ENCODE data around the gene NNT. TPM values are rescaled to one million over a fixed set of nuclear protein-coding genes. Genes with fewer than 3 reads are reported as not detected.
"Not testable (repeated sequence)": the region's sequence is repeated elsewhere in the genome, so short reads cannot be mapped to it uniquely, and the experiment has no call there.

NNT gene
- total RNA-seq, 1 donor from 2014 or later = 81.5 TPM

DNA sequence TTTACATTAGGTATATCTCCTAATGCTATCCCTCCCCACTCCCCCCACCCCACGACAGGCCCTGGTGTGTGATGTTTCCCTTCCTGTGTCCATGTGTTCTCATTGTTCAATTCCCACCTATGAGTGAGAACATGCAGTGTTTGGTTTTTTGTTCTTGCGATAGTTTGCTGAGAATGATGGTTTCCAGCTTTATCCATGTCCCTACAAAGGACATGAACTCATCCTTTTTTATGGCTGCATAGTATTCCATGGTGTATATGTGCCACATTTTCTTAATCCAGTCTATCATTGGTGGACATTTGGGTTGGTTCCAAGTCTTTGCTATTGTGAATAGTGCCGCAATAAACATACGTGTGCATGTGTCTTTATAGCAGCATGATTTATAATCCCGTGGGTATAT lies 64.4 kb downstream of the NNT start:
- DNase-seq = not testable (repeated sequence)

DNA sequence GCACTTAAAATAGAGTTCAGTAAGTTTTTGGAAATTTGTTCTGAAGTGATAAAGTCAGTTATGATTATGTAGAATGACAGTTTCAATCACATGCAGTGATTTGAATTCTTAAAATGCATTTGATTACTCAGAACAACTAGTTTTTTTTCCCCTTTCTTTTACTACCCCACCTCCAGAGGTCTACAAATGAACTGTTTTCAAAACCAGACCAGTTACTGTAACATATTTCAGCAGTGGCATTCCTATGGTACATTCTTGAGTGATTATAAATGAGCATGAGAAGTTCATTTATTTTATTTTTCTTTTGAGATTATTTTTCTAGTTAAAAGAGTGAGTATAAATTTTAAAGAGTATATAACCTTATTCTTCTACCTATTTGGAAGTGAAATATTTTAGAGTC lies 71.6 kb downstream of the NNT start:
- no peak for DNase-seq

DNA sequence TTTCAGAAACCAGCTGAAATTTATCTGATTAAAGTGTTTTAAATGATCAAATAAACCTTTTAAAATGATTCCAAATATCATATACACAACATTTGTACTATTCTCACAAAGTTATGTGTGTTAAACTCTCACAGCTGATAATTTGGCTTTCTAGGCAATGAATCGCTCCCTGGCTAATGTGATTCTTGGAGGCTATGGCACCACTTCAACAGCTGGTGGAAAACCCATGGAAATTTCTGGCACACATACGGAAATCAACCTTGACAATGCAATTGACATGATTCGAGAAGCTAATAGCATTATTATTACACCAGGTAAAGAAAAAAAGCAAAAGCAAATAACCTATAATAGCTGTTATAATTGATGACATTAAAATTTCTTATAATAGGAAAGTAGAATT lies 72.4 kb downstream of the NNT start:
- DNase-seq = no peak

DNA sequence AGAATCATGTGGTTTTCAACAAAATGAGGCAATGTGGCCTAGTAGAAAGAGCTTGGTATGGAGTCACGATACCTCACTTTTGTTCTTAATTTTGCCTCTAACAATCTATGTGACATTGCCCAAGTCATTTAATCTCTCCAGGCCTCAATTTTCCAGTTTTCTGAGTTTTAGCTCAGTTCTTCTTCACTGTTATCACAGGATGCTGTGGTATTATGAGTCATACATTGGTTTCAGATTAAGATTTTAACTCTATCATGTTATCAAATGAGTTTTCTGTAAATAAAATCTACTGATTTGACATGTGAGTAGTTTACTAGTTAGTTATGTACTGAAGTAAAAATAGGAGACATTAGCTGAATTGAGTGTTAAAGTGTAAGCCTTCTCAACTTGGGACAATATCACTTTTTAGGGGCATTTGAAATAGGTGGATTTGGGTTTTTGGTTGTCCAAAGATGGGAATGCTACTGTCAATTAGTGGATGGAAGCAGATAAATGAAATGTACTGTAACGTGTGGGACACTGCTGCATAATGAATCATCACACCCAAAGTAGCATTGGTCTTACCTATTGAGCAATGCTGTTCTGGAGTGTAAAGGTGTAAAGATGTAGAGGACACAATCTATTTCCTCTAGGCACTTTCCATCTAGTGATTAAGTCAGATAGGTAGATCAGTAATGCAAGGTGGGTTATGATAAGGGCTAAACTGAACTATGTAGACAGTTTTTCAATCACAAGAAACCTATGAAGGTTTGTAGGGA lies 73.3 kb downstream of the NNT start:
- DNase-seq = no peak

DNA sequence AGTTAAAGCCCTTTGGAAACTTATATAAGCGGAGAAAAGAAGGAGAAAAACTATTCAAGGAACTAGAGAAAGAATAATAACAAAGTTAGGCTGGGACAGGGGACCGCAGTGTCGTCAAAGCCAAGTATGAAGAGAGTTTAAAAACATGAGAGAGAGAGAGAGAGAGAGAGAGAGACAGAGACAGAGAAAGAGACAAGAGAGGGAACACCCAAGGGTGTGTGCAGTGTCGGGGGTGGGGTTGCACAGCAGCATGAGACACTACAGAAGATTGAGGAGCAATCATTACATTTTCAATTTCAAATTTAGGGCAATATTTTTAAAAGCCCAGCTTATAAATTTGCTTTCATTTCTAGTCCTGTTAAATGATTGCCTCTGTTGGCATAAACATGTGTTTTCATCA lies 74.3 kb downstream of the NNT start:
- no peak for DNase-seq

DNA sequence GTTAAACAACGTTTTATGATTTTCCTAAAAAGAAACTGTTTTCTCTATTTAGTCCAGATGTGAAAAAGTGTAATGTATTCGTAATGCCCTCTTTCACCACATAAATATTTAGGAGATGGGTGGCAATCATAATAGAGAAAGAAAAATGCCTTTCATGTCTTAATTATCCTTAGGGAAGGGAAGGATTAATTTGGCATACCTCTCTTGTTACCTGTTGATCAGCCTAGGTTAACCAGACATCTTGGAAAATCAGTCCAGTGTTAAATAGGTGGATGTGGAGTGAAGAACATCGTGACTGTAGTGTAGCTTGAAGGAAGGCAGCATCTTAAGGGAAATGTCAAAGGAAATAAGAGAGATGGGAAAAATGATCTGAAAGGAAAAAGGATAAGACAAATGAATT lies 76.2 kb downstream of the NNT start:
- DNase-seq = no peak

DNA sequence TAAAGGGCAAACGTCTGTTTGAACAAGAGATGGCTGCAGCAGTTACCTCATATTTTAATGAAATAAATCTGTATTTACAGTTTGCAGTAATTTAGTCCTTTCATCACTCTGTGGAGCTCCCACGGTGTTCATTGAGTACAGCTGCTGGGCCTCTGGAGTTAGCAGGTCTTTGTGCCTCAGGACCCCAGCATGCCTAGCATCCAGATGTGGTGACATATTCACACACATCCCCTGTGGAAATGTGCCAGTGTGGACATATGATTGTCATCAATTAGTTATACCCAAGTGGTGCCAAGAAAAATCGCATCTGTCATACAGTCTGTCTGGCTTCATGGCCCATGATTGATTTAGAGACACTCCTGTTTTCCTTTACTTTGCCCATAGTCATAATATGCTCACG lies 77.3 kb downstream of the NNT start:
- DNase-seq = peak; percentile 48

DNA sequence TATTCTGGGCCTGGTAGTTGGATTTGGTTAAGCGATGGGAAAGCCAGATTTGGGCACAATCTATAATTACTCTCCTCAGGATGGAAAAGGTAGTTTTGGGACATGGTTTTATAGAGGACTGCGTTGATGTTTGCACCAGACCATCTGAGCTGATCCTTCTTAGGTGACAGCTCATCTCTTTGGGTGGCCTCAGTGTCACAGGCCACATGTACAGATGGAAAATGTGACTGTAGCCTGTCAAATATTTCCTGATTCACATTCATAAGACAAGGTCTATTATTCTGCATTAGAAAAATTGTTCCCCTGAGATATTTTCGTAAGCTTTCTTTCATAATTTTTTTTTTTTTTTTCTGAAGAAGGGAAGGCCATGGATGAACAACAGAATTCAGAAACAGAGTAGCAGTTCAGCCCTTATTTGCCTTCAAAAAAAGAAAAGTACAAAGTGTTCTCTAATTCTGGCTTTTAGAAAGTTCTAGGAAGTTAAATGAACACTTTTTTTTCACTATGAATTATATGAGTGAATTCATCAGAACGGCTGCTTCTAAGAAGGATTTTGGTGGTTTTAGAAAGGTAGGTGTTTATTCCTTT lies 81.0 kb downstream of the NNT start:
- no peak for DNase-seq

DNA sequence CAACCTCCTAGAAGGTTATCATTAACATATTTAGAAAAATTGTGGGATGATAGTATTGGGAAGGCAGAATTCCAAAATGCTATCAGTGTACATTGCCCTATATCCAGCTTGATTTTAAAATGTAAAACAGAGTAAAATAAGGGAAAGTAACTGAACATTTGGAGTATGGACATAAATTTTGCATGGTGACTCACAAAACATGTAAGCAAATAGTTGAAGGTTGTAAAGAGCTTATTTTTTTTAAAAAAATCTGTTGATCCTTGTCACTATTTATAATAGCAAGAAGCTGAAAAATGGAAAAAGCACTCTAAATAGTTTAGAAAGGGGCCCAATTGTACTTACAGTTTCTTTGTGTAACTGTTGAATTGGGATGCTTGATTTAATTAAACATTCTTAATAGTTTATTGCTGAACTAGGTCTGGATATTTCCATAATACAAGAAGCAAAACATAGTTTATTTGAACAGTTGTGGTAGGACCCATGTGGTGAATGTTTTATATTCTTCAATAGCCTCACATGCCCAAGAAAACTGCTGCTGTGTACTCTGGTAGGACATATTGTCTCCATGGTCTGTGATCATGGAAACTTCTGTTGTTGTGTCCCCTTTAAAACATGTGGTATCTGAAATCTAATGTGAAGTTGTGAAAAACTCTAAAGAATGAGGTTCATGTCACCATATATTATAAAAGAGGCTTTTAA lies 82.4 kb downstream of the NNT start:
- no peak for DNase-seq

DNA sequence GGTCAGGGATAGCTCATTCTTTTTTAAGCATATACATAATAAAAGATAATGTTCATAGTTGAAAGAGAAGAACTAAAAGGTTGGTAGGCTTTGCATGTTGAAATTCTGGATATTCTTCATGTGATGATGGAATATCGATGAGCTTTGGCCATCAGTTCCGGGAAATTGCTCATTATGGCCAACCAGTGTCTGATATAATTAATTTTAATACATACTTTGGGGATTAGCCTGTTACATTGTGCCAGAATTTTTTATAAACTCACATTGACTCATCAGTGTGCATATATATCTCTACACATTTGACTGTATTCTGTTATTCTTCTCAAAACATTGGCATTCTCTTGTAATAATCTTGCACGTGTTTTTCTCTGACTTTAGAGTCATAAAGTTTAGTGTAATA lies 84.3 kb downstream of the NNT start:
- DNase-seq = no peak

DNA sequence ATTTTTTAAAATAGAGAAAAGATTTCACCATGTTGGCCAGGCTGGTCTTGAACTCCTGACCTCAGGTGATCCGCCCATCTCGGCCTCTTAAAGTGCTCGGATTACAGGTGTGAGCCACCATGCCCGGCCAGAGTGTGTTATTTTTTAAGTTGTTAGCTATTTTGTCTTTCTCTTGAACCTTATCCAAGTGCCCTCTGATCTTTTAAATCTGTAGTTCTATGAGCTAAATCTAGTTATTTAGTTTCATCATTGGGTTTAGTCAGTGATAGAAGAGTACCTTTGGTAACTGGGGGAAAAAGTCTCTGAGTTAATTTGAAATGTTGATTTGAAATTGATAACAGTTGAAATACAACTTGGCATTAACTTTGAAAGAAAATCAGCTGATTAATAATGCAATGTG lies 88.3 kb downstream of the NNT start:
- no peak for DNase-seq

DNA sequence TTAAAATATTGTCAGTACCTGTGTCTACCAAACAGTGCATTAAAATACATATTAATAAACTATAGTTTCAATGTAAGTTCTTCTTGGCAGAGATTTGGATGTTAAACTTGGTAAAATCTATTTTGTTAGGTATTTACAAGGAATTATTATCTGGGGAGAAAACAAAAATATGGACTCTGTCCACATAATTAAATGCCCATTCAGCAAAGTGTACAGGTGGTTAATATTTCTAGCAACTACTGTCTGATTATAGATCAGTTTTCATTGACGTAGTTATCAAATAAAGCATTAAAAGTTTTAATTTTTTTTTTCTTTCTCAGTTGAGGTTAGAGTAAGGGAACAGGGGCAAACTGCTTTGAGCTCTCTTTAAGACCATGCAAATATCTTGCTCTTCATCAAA lies 88.9 kb downstream of the NNT start:
- DNase-seq = no peak

DNA sequence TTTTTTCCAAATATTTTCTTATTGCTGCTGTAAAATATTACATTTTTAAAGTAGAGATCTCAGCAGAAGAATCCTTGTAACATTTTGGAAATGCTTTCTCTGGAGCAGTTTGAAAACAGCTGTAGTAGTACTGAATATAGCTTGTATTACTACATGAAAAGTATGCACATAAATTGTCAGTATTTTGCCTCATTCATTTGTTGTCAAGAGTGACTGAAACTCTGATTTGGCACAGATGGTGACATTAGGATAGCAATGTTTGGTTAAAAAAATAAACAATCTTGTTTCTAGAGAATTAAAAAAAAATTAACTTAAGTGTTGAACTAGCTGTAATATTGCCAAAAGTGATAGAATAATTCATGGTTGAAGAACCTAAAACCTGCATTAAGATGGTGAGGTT lies 90.4 kb downstream of the NNT start:
- DNase-seq = peak; percentile 11

DNA sequence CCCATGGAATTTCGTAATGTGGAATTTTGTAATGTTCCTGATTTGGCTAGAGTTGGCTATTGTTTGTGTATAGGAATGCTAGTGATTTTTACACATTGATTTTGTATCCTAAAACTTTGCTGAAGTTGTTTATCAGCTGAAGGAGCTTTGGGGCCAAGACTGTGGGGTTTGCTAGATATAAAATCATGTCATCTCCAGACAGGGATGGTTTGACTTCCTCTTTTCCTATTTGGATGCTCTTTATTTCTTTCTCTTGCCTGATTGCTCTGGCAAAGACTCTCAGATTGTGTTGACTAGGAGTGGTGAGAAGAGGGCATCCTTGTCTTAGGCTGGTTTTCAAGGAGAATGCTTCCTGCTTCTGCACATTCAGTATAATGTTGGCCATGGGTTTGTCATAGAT lies 91.0 kb downstream of the NNT start:
- no peak for DNase-seq

DNA sequence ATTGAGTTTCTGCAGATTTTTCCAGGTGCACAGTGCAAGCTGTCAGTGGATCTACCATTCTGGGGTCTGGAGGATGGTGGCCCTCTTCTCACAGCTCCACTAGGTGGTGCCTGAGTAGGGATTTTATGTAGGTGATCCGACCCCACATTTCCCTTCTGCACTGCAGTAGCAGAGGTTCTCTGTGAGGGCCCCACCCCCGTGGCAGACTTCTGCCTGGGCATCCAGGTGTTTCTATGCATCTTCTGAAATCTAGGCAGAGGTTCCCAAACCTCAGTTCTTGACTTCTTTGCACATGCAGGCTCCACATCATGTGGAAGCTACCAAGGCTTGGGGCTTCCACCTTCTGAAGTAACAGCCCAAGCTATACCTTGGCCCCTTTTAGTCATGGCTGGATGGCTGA lies 93.5 kb downstream of the NNT start:
- not testable (repeated sequence) for DNase-seq

DNA sequence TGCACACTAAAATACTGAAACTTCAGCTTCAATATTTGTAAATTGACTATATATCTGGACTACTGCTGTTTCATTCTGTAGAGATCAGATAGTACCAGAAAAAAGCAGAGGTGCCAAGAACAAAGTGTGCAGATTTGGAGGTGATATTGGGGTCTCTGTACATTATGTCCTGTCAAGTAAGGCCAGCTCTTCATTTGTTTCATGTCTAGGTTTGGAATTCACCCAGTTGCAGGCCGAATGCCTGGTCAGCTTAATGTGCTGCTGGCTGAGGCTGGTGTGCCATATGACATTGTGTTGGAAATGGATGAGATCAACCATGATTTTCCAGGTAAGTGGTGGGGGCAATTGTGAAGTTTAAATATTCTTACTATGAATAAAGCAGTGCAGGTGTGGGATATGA lies 96.9 kb downstream of the NNT start:
- no peak for DNase-seq

DNA sequence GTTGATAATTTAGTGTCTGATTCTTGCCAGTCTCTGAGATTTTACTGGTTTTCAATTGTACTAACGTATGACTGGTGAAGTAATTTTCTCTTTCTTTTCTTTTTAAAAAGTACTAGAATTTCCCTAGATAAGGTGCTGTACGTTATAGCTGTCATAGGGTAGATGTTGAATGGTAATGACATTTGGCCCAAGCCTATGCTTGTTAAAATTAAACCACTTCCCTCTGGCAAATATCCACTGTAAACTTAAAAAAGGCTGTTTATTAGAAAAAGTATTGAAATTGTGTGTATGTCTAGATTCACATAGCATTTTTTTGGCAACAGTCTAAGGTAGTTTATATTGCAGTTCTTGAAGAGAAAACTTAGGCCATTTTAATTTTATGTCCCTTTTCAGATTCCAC lies 97.6 kb downstream of the NNT start:
- no peak for DNase-seq

DNA sequence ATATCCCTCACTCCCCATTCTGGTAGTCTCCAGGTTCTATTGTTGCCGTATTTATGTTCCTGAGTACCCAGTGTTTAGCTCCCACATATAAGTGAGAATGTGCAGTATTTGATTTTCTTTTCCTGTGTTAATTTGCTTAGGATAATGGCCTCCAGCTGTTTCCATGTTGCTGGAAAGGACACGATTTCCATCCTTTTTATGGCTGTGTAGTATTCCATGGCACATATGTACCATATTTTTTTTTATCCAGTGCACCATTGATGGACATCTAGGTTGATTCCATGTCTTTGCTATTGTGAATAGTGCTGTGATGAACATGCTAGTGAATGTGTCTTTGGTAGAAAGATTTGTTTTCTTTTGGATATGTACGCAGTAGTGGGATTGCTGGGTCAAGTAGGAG lies 98.2 kb downstream of the NNT start:
- no peak for DNase-seq

DNA sequence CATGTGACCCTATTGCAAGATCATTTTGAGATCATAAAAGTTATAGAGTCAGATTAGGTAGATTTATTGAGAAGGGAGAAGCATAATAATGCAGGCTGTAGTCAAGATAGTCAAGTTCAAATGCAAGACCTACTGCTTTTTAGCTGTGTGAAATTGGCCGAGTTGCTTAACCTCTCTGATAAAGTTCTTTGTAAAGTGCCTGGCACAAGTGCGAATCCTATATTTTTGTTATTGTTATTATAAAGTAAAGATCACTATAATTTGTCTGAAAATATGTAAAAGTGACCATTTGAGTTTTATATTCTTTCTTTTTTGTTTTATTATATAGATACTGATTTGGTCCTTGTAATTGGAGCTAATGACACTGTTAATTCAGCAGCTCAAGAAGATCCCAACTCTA lies 99.3 kb downstream of the NNT start:
- DNase-seq = no peak

DNA sequence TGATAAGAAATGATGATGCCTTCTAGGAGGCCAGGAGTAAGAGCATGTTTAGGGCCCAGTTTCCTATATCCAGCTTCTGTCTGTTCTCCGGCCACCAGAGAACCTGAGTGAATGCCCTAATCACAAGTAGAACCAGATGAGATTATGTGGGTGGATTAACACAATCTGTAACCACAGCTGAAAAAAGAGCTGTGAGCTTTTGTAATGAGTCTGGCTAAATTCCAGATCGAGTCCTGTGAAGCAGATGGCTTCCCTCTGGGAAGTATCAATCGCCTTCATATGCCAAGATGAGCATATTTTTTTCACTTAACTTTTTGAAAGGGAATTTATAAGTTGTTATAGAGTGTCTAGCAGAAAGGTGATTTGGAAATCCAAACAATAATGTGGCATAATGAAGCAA lies 99.8 kb downstream of the NNT start:
- peak; percentile 31 for DNase-seq

DNA sequence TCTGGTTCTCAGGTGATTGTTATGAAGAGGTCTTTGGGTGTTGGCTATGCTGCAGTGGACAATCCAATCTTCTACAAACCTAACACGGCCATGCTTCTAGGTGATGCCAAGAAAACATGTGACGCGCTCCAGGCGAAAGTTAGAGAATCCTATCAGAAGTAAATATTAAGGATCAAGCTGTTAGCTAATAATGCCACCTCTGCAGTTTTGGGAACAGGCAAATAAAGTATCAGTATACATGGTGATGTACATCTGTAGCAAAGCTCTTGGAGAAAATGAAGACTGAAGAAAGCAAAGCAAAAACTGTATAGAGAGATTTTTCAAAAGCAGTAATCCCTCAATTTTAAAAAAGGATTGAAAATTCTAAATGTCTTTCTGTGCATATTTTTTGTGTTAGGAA lies 101.3 kb downstream of the NNT start:
- DNase-seq = no peak

DNA sequence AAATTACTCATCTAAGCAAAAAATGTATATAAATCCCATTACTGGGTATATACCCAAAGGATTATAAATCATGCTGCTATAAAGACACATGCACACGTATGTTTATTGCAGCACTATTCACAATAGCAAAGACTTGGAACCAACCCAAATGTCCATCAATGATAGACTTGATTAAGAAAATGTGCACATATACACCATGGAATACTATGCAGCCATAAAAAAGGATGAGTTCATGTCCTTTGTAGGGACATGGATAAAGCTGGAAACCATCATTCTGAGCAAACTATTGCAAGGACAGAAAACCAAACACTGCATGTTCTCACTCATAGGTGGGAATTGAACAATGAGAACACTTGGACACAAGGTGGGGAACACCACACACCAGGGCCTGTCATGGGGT lies 103.6 kb downstream of the NNT start:
- not testable (repeated sequence) for DNase-seq

DNA sequence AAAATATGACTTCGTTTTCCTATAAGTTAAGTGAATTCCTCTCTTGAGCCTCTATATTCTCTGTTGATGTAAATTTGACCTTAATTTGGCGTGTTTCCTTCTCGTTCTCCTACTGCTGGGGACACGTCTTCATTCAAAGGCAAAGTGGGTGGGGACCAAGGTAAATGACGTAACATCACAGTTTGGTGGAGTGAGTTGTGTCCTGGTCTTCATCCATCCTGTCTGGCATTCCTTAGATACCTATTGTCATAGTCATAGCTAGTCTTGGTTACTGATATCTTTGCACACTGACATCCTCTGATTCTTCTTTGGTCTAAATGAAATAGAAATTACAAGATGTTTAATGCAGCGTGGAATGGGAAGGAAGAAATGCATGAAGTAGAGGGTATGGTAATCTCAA lies 108.5 kb downstream of the NNT start:
- DNase-seq = no peak

DNA sequence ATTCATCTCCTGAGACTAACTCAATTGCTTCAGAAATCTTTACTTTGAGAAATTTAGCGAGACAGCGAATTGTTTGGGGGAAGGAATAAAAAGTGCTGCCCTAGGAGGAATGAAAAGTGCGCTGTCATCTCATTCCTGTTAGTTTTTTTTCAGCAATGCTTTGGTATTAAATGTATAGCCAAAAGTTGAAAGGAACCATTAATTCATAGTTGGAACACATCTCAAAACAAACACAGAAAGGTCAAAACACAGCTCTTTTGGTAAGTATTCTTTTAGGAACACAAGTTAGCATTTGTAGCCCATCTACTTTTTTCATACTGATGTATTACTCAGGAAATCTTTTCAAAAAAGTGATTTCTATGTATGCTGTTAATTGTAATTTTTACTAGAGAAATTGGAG lies 109.1 kb downstream of the NNT start:
- no peak for DNase-seq
